K562 (cell line): ENCODE results near the gene GCNT2. TPM values are rescaled to one million over a fixed set of nuclear protein-coding genes. Genes with fewer than 3 reads are reported as not detected.
A peak's percentile ranks its signal among the peaks of the same experiment; 100 is the strongest.

Experiments used
- ATAC-seq: fragments of 200-7000 bp; cut with Tn5 transposase; 3 replicates; pipeline ENCODE4 v1.9.1; 2020; ENCODE audit warnings: moderate library complexity
- BruUV-seq: library from RNA; stranded (reverse); fragments of 400-500 nt; replicated peaks from 2 replicates; lab custom pipeline; 2021; lab: Mats Ljungman, UMichigan
- CTCF ChIA-PET: fragments of 300-600 bp; formaldehyde crosslinking; extraction: SDS; loops from one replicate; lab custom pipeline; 2021; ENCODE audit warnings: low intra/inter-chr PET ratio; lab: Yijun Ruan, JAX
- POLR2A ChIA-PET: fragments of 300-600, 350-650 bp; sonication (Branson Sonifier 250); formaldehyde crosslinking; extraction: SDS; loops from one replicate; lab custom pipeline; 2021; ENCODE audit warnings: antibody characterized with exemption, inconsistent platforms; lab: Yijun Ruan, JAX
- DNase-seq, 4 experiments: peaks; one replicate each; pipeline versions ENCODE4 v3.0.0 to v3.0.0-alpha.2; 2011 to 2018; ENCODE audit warnings: low spot score in 3 of 4, mixed read lengths in 3 of 4; ENCODE audit errors: extremely low read depth in 1 of 4
- FAIRE-seq: peaks from 2 replicates; lab custom pipeline; 2011; peaks lifted over from hg19 to GRCh38; lab: Jason Lieb, UNC
- H2AFZ ChIP-seq: 2 replicates; pipeline ENCODE4 v1.6.0; 2011; ENCODE audit warnings: low read depth, low read length, control low read depth, inconsistent platforms
- H3K27ac ChIP-seq: fragments of 200-600 bp; 3 replicates; pipeline ENCODE4 v1.8.0; 2011; ENCODE audit warnings: low read depth, mild to moderate bottlenecking, control low read depth, inconsistent platforms, low read length, moderate library complexity, mixed read lengths; ENCODE audit errors: extremely low read depth
- H3K27me3 ChIP-seq, 2 experiments: fragments of 300-600 bp in 1 of 2; 2 replicates in 1 of 2; 3 replicates in 1 of 2; pipeline versions ENCODE4 v1.6.0 to v1.8.0; 2011; ENCODE audit warnings: inconsistent platforms in 2 of 2, low read length in 2 of 2, mild to moderate bottlenecking in 1 of 2, mixed read lengths in 1 of 2, moderate library complexity in 1 of 2; ENCODE audit not compliant: control insufficient read depth in 2 of 2, insufficient read depth in 2 of 2
- H3K36me3 ChIP-seq: fragments of 300-600 bp; 3 replicates; pipeline ENCODE4 v1.8.0; 2011; ENCODE audit warnings: mild to moderate bottlenecking, low read length, inconsistent platforms; ENCODE audit not compliant: control insufficient read depth, insufficient read depth
- H3K4me1 ChIP-seq, 2 experiments: fragments of 200-600 bp in 1 of 2; replicated peaks in 1 of 2; 2 replicates in 1 of 2; 3 replicates in 1 of 2; pipeline versions ENCODE4 v1.5.1 to v1.8.0; 2011; ENCODE audit warnings: inconsistent platforms in 2 of 2, low read length in 2 of 2, mild to moderate bottlenecking in 1 of 2, mixed read lengths in 1 of 2, moderate library complexity in 1 of 2; ENCODE audit not compliant: control insufficient read depth in 2 of 2, insufficient read depth in 2 of 2
- H3K4me2 ChIP-seq: 2 replicates; pipeline ENCODE4 v1.6.1; 2011; ENCODE audit warnings: low read length, control low read depth, inconsistent platforms, mixed read lengths; ENCODE audit not compliant: insufficient read depth
- H3K4me3 ChIP-seq: fragments of 200-600 bp; sonication (generic), shearing (Covaris generic); 2 replicates; pipeline ENCODE4 v1.5.1; 2016; ENCODE audit warnings: control low read depth, inconsistent platforms
- H3K79me2 ChIP-seq: fragments of 200-600 bp; 3 replicates; pipeline ENCODE4 v1.8.0; 2011; ENCODE audit warnings: low read length, inconsistent platforms; ENCODE audit not compliant: control insufficient read depth, insufficient read depth
- H3K9ac ChIP-seq, 2 experiments: 2 replicates each; pipeline versions ENCODE4 v1.6.0 to v1.6.1; 2011; ENCODE audit warnings: low read depth in 2 of 2, low read length in 2 of 2, control low read depth in 1 of 2, inconsistent platforms in 1 of 2, mild to moderate bottlenecking in 1 of 2, mixed read lengths in 1 of 2; ENCODE audit not compliant: insufficient read depth in 1 of 2
- H3K9me1 ChIP-seq: one replicate; pipeline ENCODE4 v1.6.0; 2011; ENCODE audit warnings: inconsistent platforms, mild to moderate bottlenecking, low read length, moderate library complexity; ENCODE audit not compliant: control insufficient read depth, insufficient read depth
- H3K9me3 ChIP-seq: replicated peaks from 2 replicates; pipeline ENCODE4 v1.5.1; 2011; ENCODE audit warnings: low read depth, low read length, inconsistent platforms; ENCODE audit not compliant: control insufficient read depth, insufficient read depth
- H4K20me1 ChIP-seq: replicated peaks from 2 replicates; pipeline ENCODE4 v1.6.1; 2011; ENCODE audit warnings: low read length, inconsistent platforms, mixed read lengths; ENCODE audit not compliant: control insufficient read depth, insufficient read depth
- ARID1B ChIP-seq: fragments of 450-650 bp; IDR thresholded peaks from 2 replicates; pipeline ENCODE4 v1.6.1; 2016; ENCODE audit warnings: antibody characterized with exemption, mild to moderate bottlenecking, inconsistent platforms
- BRD9 ChIP-seq: fragments of 450-650 bp; IDR thresholded peaks from 2 replicates; pipeline ENCODE4 v1.6.1; 2018; ENCODE audit warnings: low read depth; ENCODE audit not compliant: partially characterized antibody
- CBFA2T2 ChIP-seq: fragments of 450-650 bp; conservative IDR thresholded peaks from 2 replicates; pipeline ENCODE4 v1.6.1; 2017; ENCODE audit warnings: mild to moderate bottlenecking
- CBFA2T3 ChIP-seq: fragments of 450-650 bp; IDR thresholded peaks from 2 replicates; pipeline ENCODE4 v1.6.1; 2017
- FOXP4 ChIP-seq: sonication (generic); formaldehyde crosslinking; IDR thresholded peaks from 2 replicates; pipeline ENCODE4 v1.8.0; 2022; ENCODE audit warnings: mild to moderate bottlenecking, missing genetic modification reagents, borderline replicate concordance
- NRF1 ChIP-seq, 2 experiments: fragments of 450-650 bp; IDR thresholded peaks in 1 of 2; conservative IDR thresholded peaks in 1 of 2; 2 replicates each; pipeline ENCODE4 v1.6.1; 2014; ENCODE audit warnings: mild to moderate bottlenecking in 2 of 2
- POLR2AphosphoS2 ChIP-seq: IDR thresholded peaks from 2 replicates; pipeline ENCODE4 v1.6.1; 2012; ENCODE audit warnings: low read length, improper control_type of control experiment
- RNF2 ChIP-seq: sonication (generic); IDR thresholded peaks from 2 replicates; pipeline ENCODE4 v1.6.1; 2016
- ZBTB7A ChIP-seq: IDR thresholded peaks from 2 replicates; pipeline ENCODE4 v1.6.1; 2011; ENCODE audit warnings: low read depth, mild to moderate bottlenecking, low read length, moderate library complexity, borderline replicate concordance; ENCODE audit not compliant: control insufficient read depth
- WGBS: fragments of 100-300 bp; shearing (Covaris generic); methylation state at CpG from one replicate; pipeline ENCODE4 v1.1.6; 2016; ENCODE audit warnings: low coverage, mixed read lengths; ENCODE audit not compliant: insufficient coverage; ENCODE audit errors: missing lambda C conversion rate; 5-methylcytosine and 5-hydroxymethylcytosine counted together
- in situ Hi-C: fragments of 300-500 bp; cut with MboI; formaldehyde crosslinking; loops from 4 replicates; pipeline ENCODE4 v1.15.0; 2018; ENCODE audit warnings: inconsistent platforms, mixed read lengths
- intact Hi-C: fragments of 100-400 bp; cut with micrococcal nuclease; formaldehyde crosslinking; loops from 2 replicates; pipeline ENCODE4 v1.14.2; 2022
- polyA plus RNA-seq, 8 experiments: library from polyadenylated mRNA; depleted of rRNA in 4 of 8; stranded (reverse) in 5 of 8; unstranded in 3 of 8; fragments of >200 nt; fragmentation: Nextera tagmentation in 2 of 8; fragmentation: Illumina TruSeq in 1 of 8; extraction: Ambion mirVana in 2 of 8; extraction: Trizol in 1 of 8; gene quantifications; 2 replicates each; pipeline versions ENCODE4 v1.2.1 to v1.2.3, GENCODE V29; 2011 to 2014; ENCODE audit warnings: inconsistent platforms in 1 of 8, missing spikeins in 1 of 8
- total RNA-seq, 7 experiments: library from RNA; depleted of rRNA in 6 of 7; stranded (reverse); fragments of >200 nt in 6 of 7; fragmentation: Illumina TruSeq in 2 of 7; extraction: Trizol in 2 of 7; gene quantifications; 2 replicates each; pipeline versions ENCODE4 v1.2.1 to v1.2.3, GENCODE V29; 2011 to 2021; ENCODE audit warnings: low replicate concordance in 1 of 7

The GCNT2 gene
- total and polyA plus RNA-seq, 9 of the 15 experiments (the other 6 are each of a cell fraction or from before 2014, with no cell fraction given): 0.78 to 2.6 (median 1.6) TPM

- H3K4me3 ChIP-seq: no peak overlapping the region
- ChIA-PET CTCF (no interaction called here), POLR2A (no interaction called here)
- no peak overlapping the region for H2AFZ ChIP-seq
- no peak overlapping the region for H3K27ac ChIP-seq
- in situ Hi-C loops (no loop called here), intact Hi-C loops (no loop called here)
- peaks cover 0 to 12% of the 10 kb centered on the region in 2 experiments; a peak in 3 of 5 replicates for H3K27me3 ChIP-seq
- no peaks in the 10 kb centered on the region for H3K9me3 ChIP-seq
- H3K4me1 ChIP-seq: peaks cover 4 to 10% of the 10 kb centered on the region in 2 experiments; a peak in 4 of 5 replicates
- H4K20me1 ChIP-seq: no peaks in the 10 kb centered on the region
- 57% methylated on average over 5 of the region's 5 CpGs for WGBS
- no peak for DNase-seq
- H3K4me2 ChIP-seq: no peak overlapping the region
- H3K36me3 ChIP-seq: no peaks in the 10 kb centered on the region
- no peak overlapping the region for H3K9ac ChIP-seq
- FAIRE-seq: no peak
- no peak for TF ChIP-seq POLR2AphosphoS2
- 0 out of 2 replicates have a peak, but pooled peaks have one; percentile 13 for TF ChIP-seq ARID1B
- peak; percentile 46 for TF ChIP-seq CBFA2T3
- peak; percentile 15; the same call in 1 of the 2 replicates for TF ChIP-seq CBFA2T2
- TF ChIP-seq NRF1 (conservative IDR thresholded peaks at IDR 0.05 in 1 of 2, IDR thresholded peaks at IDR 0.05 in 1 of 2): no peak
- no peak for TF ChIP-seq ZBTB7A
- TF ChIP-seq RNF2: no peak
- TF ChIP-seq BRD9: no peak
- TF ChIP-seq FOXP4 (CRISPR knock-in tag): no peak
- no peak for ATAC-seq
- H3K9me1 ChIP-seq: no peaks in the 10 kb centered on the region
- no TSS peak for BruUV-seq
- no peaks in the 10 kb centered on the region for H3K79me2 ChIP-seq
Measured at GRCh38 chr6:10578723-10579122, 57.6 kb downstream of the GCNT2 start.
